HEK293 (cell line): ENCODE results near the gene MVB12A.

Source experiments
- MYNN ChIP-seq: fragments of 450-650 bp; formaldehyde crosslinking; IDR thresholded peaks from 2 replicates; pipeline ENCODE4 v1.5.1; 2016; ENCODE audit warnings: missing biosample characterization, missing genetic modification characterization, borderline replicate concordance
- OSR2 ChIP-seq: fragments of 450-650 bp; formaldehyde crosslinking; IDR thresholded peaks from 2 replicates; pipeline ENCODE4 v1.5.1; 2016; ENCODE audit warnings: missing biosample characterization, missing genetic modification characterization
- YY1 ChIP-seq: fragments of 450-650 bp; formaldehyde crosslinking; IDR thresholded peaks from 2 replicates; pipeline ENCODE4 v1.5.1; 2018; ENCODE audit warnings: missing biosample characterization, missing genetic modification characterization
- ZBTB7A ChIP-seq: fragments of 450-650 bp; formaldehyde crosslinking; IDR thresholded peaks from 2 replicates; pipeline ENCODE4 v1.5.1; 2016; ENCODE audit warnings: low read depth, missing biosample characterization, missing genetic modification characterization
- ZNF146 ChIP-seq: fragments of 450-650 bp; formaldehyde crosslinking; IDR thresholded peaks from 2 replicates; pipeline ENCODE4 v1.5.1; 2016; ENCODE audit warnings: missing biosample characterization, missing genetic modification characterization
- ZNF416 ChIP-seq: fragments of 450-650 bp; formaldehyde crosslinking; IDR thresholded peaks from 2 replicates; pipeline ENCODE4 v1.5.1; 2016; ENCODE audit warnings: missing biosample characterization, missing genetic modification characterization
- TF ChIP-seq, protein P1 (sequence below): fragments of 450-650 bp; formaldehyde crosslinking; IDR thresholded peaks from 2 replicates; pipeline ENCODE4 v1.5.1; 2017; ENCODE audit warnings: missing biosample characterization, missing genetic modification characterization
- TF ChIP-seq, protein P2 (sequence below): fragments of 450-650 bp; IDR thresholded peaks from 2 replicates; pipeline ENCODE4 v1.5.1; 2018; ENCODE audit warnings: missing biosample characterization, missing genetic modification characterization
- TF ChIP-seq, protein P3 (sequence below): fragments of 450-650 bp; formaldehyde crosslinking; IDR thresholded peaks from 2 replicates; pipeline ENCODE4 v1.5.1; 2016; ENCODE audit warnings: missing biosample characterization, missing genetic modification characterization
- TF ChIP-seq, protein P4 (sequence below): fragments of 450-650 bp; formaldehyde crosslinking; conservative IDR thresholded peaks from 2 replicates; pipeline ENCODE4 v1.5.1; 2016; ENCODE audit warnings: low read depth, missing biosample characterization, missing genetic modification characterization
- TF ChIP-seq, protein P5 (sequence below): fragments of 450-650 bp; formaldehyde crosslinking; IDR thresholded peaks from 2 replicates; pipeline ENCODE4 v1.5.1; 2016; ENCODE audit warnings: missing biosample characterization, missing genetic modification characterization

DNA sequence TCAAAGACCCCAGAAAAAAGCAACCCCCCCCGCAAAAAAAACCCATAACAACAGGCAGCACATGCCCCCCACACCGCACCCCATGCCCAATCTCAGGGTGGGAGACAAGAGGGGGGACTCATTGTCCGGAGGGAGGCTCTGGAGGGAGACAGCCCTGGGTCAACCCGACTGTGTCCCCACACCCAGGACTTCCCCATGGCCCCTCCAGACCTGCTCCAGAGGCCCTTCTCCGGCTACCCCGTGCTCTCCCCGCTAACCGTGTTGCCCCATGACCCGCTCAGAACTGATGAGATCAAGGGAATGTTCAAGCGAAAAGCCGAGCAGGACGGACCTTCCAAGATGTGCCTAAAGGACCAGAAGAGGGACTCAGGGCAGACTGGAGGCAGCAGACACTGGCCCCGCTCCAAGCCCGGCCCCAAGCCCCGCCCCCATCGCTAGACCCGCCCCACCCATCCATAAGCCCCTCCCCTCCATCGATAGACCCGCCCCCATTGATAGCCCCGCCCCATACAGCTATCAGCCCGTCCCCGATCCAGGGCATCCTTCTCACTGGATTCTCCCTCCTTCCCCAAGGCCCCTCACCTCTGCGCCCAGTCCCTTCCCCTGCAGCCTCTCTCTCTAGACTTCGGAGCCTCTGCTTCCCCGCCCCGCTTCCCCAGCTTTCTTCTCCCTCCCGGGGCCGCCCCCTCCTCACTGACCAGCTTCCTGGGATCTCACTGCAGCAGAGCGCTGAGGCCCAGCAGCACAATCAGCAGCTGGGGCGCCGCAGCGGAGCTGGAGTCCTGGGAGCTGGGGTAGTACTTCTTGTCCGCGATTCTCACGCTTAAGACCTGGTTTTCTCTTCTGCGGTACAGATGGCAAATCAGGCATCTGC is 16.6 kb upstream of the MVB12A start:
- TF ChIP-seq ZBTB7A (tag by site-specific recombination): no peak
- TF ChIP-seq, protein P1, sequence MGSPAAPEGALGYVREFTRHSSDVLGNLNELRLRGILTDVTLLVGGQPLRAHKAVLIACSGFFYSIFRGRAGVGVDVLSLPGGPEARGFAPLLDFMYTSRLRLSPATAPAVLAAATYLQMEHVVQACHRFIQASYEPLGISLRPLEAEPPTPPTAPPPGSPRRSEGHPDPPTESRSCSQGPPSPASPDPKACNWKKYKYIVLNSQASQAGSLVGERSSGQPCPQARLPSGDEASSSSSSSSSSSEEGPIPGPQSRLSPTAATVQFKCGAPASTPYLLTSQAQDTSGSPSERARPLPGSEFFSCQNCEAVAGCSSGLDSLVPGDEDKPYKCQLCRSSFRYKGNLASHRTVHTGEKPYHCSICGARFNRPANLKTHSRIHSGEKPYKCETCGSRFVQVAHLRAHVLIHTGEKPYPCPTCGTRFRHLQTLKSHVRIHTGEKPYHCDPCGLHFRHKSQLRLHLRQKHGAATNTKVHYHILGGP (tag by site-specific recombination): no peak
- no peak for TF ChIP-seq YY1 (tag by site-specific recombination)
- no peak for TF ChIP-seq ZNF146
- TF ChIP-seq OSR2 (tag by site-specific recombination): no peak; the same call in 1 of the 2 replicates
- TF ChIP-seq, protein P2, sequence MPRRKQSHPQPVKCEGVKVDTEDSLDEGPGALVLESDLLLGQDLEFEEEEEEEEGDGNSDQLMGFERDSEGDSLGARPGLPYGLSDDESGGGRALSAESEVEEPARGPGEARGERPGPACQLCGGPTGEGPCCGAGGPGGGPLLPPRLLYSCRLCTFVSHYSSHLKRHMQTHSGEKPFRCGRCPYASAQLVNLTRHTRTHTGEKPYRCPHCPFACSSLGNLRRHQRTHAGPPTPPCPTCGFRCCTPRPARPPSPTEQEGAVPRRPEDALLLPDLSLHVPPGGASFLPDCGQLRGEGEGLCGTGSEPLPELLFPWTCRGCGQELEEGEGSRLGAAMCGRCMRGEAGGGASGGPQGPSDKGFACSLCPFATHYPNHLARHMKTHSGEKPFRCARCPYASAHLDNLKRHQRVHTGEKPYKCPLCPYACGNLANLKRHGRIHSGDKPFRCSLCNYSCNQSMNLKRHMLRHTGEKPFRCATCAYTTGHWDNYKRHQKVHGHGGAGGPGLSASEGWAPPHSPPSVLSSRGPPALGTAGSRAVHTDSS (tag by site-specific recombination): no peak
- TF ChIP-seq, protein P3, sequence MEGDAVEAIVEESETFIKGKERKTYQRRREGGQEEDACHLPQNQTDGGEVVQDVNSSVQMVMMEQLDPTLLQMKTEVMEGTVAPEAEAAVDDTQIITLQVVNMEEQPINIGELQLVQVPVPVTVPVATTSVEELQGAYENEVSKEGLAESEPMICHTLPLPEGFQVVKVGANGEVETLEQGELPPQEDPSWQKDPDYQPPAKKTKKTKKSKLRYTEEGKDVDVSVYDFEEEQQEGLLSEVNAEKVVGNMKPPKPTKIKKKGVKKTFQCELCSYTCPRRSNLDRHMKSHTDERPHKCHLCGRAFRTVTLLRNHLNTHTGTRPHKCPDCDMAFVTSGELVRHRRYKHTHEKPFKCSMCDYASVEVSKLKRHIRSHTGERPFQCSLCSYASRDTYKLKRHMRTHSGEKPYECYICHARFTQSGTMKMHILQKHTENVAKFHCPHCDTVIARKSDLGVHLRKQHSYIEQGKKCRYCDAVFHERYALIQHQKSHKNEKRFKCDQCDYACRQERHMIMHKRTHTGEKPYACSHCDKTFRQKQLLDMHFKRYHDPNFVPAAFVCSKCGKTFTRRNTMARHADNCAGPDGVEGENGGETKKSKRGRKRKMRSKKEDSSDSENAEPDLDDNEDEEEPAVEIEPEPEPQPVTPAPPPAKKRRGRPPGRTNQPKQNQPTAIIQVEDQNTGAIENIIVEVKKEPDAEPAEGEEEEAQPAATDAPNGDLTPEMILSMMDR (tag by site-specific recombination): no peak
- TF ChIP-seq ZNF416: no peak
- TF ChIP-seq, protein P4, sequence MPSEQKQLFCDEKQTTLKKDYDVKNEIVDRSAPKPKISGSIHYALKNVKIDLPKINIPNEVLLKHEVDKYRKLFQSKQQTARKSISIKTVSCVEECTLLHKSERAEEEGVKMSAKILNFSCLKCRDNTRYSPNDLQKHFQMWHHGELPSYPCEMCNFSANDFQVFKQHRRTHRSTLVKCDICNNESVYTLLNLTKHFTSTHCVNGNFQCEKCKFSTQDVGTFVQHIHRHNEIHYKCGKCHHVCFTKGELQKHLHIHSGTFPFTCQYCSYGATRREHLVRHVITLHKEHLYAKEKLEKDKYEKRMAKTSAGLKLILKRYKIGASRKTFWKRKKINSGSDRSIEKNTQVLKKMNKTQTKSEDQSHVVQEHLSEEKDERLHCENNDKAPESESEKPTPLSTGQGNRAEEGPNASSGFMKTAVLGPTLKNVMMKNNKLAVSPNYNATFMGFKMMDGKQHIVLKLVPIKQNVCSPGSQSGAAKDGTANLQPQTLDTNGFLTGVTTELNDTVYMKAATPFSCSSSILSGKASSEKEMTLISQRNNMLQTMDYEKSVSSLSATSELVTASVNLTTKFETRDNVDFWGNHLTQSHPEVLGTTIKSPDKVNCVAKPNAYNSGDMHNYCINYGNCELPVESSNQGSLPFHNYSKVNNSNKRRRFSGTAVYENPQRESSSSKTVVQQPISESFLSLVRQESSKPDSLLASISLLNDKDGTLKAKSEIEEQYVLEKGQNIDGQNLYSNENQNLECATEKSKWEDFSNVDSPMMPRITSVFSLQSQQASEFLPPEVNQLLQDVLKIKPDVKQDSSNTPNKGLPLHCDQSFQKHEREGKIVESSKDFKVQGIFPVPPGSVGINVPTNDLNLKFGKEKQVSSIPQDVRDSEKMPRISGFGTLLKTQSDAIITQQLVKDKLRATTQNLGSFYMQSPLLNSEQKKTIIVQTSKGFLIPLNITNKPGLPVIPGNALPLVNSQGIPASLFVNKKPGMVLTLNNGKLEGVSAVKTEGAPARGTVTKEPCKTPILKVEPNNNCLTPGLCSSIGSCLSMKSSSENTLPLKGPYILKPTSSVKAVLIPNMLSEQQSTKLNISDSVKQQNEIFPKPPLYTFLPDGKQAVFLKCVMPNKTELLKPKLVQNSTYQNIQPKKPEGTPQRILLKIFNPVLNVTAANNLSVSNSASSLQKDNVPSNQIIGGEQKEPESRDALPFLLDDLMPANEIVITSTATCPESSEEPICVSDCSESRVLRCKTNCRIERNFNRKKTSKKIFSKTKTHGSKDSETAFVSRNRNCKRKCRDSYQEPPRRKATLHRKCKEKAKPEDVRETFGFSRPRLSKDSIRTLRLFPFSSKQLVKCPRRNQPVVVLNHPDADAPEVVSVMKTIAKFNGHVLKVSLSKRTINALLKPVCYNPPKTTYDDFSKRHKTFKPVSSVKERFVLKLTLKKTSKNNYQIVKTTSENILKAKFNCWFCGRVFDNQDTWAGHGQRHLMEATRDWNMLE (tag by site-specific recombination): no peak
- TF ChIP-seq, protein P5, sequence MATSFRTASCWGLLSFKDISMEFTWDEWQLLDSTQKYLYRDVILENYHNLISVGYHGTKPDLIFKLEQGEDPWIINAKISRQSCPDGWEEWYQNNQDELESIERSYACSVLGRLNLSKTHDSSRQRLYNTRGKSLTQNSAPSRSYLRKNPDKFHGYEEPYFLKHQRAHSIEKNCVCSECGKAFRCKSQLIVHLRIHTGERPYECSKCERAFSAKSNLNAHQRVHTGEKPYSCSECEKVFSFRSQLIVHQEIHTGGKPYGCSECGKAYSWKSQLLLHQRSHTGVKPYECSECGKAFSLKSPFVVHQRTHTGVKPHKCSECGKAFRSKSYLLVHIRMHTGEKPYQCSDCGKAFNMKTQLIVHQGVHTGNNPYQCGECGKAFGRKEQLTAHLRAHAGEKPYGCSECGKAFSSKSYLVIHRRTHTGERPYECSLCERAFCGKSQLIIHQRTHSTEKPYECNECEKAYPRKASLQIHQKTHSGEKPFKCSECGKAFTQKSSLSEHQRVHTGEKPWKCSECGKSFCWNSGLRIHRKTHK (tag by site-specific recombination): no peak
- no peak for TF ChIP-seq MYNN (tag by site-specific recombination)
